ENCODE measurements around the gene TENT4A. TPM values are rescaled to one million over a fixed set of nuclear protein-coding genes. Genes with fewer than 3 reads are reported as not detected.

Gene TENT4A
- total RNA-seq, 6 donors from 2014 or later: 19.7 to 44.0 (median 27.3) TPM

GRCh38 chr5:6673963-6674362, 39.3 kb upstream of the TENT4A start:
- DNase-seq (no peak), ATAC-seq (ENCODE audit: low FRiP score in 2 of 2) (no peak)
- Histone ChIP-seq H3K4me1 (no peaks in the 10 kb centered on the region), H3K36me3 (peaks cover 0 to 6% (median 3%) of the 10 kb centered on the region in 4 donors), H3K27ac (no peak overlapping the region), H3K4me3 (no peak overlapping the region), H3K27me3 (no peaks in the 10 kb centered on the region), H3K9me3 (no peaks in the 10 kb centered on the region)
- TF ChIP-seq POLR2AphosphoS5 (IDR thresholded peaks at IDR 0.05) (no peak), EP300 (IDR thresholded peaks at IDR 0.05) (no peak), POLR2A (IDR thresholded peaks at IDR 0.05) (no peak)
- TF ChIP-seq, protein P1, sequence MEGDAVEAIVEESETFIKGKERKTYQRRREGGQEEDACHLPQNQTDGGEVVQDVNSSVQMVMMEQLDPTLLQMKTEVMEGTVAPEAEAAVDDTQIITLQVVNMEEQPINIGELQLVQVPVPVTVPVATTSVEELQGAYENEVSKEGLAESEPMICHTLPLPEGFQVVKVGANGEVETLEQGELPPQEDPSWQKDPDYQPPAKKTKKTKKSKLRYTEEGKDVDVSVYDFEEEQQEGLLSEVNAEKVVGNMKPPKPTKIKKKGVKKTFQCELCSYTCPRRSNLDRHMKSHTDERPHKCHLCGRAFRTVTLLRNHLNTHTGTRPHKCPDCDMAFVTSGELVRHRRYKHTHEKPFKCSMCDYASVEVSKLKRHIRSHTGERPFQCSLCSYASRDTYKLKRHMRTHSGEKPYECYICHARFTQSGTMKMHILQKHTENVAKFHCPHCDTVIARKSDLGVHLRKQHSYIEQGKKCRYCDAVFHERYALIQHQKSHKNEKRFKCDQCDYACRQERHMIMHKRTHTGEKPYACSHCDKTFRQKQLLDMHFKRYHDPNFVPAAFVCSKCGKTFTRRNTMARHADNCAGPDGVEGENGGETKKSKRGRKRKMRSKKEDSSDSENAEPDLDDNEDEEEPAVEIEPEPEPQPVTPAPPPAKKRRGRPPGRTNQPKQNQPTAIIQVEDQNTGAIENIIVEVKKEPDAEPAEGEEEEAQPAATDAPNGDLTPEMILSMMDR (IDR thresholded peaks at IDR 0.05): no peak
- 98 to 100% methylated on average over 1 of the region's 1 CpG for WGBS, 2 donors

GRCh38 chr5:6674421-6674820, 38.8 kb upstream of the TENT4A start:
- TF ChIP-seq, protein P1 (IDR thresholded peaks at IDR 0.05): no peak
- TF ChIP-seq POLR2A (IDR thresholded peaks at IDR 0.05) (no peak), EP300 (IDR thresholded peaks at IDR 0.05) (no peak), POLR2AphosphoS5 (IDR thresholded peaks at IDR 0.05) (no peak)
- 92 to 97% methylated on average over 3 of the region's 3 CpGs for WGBS, 2 donors

GRCh38 chr5:6674886-6675285, 38.3 kb upstream of the TENT4A start:
- Histone ChIP-seq H3K27me3 (no peaks in the 10 kb centered on the region), H3K4me1 (no peaks in the 10 kb centered on the region), H3K4me3 (no peak overlapping the region), H3K36me3 (peaks cover 0 to 6% (median 2%) of the 10 kb centered on the region in 4 donors), H3K9me3 (no peaks in the 10 kb centered on the region), H3K27ac (no peak overlapping the region)
- DNase-seq (no peak), ATAC-seq (ENCODE audit: low FRiP score in 2 of 2) (no peak)
- 94% methylated on average over 10 of the region's 10 CpGs for WGBS, 2 donors
- TF ChIP-seq POLR2AphosphoS5 (IDR thresholded peaks at IDR 0.05): no peak
- no peak for TF ChIP-seq EP300 (IDR thresholded peaks at IDR 0.05)
- TF ChIP-seq, protein P1 (IDR thresholded peaks at IDR 0.05): no peak
- no peak for TF ChIP-seq POLR2A (IDR thresholded peaks at IDR 0.05)

More at GRCh38 chr5:6674421-6674820, 38.8 kb upstream of the TENT4A start:
- Histone ChIP-seq H3K9me3 (no peaks in the 10 kb centered on the region), H3K27ac (no peak overlapping the region), H3K36me3 (peaks cover 0 to 6% (median 3%) of the 10 kb centered on the region in 4 donors), H3K4me3 (no peak overlapping the region), H3K27me3 (no peaks in the 10 kb centered on the region), H3K4me1 (no peaks in the 10 kb centered on the region)
- no peak for DNase-seq
- no peak for ATAC-seq (ENCODE audit: low FRiP score in 2 of 2)

DNA sequence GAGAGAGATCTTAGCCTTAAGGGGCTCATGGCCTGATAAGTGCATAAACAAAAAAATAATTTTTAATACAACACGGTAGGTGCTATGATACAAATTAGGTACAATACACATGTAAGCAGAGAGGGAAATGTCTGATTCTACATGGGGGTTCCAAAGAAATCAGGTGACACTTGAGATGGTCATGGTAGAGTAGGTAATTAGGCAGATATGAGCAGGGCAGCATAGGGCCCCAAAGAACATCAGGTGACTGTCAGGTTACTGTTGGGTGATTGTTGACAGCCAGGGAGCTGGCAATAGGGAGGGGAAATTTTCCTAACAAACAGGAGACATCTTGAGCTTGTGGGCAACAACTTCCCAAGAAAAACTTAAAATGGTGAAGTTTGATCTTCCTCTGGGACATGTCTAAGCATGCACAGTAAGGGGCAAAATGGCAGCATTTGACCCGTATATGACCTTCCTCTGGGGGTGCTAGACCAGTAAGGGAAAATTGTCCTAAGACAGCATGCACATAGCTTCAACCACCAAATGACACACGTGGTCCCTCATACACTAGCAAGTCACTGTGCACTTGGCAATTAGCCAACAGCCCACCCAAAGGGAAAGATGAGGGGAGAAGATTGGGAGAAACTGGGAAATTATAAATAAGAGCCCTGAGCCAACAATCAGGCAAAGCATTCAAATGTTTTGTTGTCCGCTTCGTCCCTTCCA, 37.3 kb upstream of the TENT4A start:
- Histone ChIP-seq H3K4me1 (no peaks in the 10 kb centered on the region), H3K36me3 (no peaks in the 10 kb centered on the region), H3K27ac (no peak overlapping the region), H3K4me3 (no peak overlapping the region), H3K9me3 (no peaks in the 10 kb centered on the region), H3K27me3 (no peaks in the 10 kb centered on the region)
- DNase-seq (no peak), ATAC-seq (ENCODE audit: low FRiP score in 2 of 2) (no peak)
- TF ChIP-seq POLR2AphosphoS5 (IDR thresholded peaks at IDR 0.05) (no peak), EP300 (IDR thresholded peaks at IDR 0.05) (no peak), POLR2A (IDR thresholded peaks at IDR 0.05) (no peak)
- TF ChIP-seq, protein P1 (IDR thresholded peaks at IDR 0.05): no peak
- WGBS, 2 donors: 89 to 91% methylated on average over 5 of the region's 5 CpGs

- Histone ChIP-seq H3K4me3 (no peak overlapping the region), H3K36me3 (no peaks in the 10 kb centered on the region), H3K9me3 (no peaks in the 10 kb centered on the region), H3K27me3 (no peaks in the 10 kb centered on the region), H3K4me1 (no peaks in the 10 kb centered on the region), H3K27ac (no peak overlapping the region)
- ATAC-seq (ENCODE audit: low FRiP score in 2 of 2): no peak
- WGBS, 2 donors: 70 to 80% methylated on average over 2 of the region's 2 CpGs
- no peak for DNase-seq
- TF ChIP-seq, protein P1 (IDR thresholded peaks at IDR 0.05): no peak
- TF ChIP-seq POLR2A (IDR thresholded peaks at IDR 0.05): no peak
- no peak for TF ChIP-seq EP300 (IDR thresholded peaks at IDR 0.05)
- TF ChIP-seq POLR2AphosphoS5 (IDR thresholded peaks at IDR 0.05): no peak
Measured at GRCh38 chr5:6676702-6677101, 36.5 kb upstream of the TENT4A start.

Measured in upper lobe of left lung (tissue), 6 donors.